HepG2 (cell line): ENCODE results near the gene ZNF431. TPM values are rescaled to one million over a fixed set of nuclear protein-coding genes. Genes with fewer than 3 reads are reported as not detected.

Experiments
- ATAC-seq: fragments of 200-7000 bp; cut with Tn5 transposase; 3 replicates; pipeline ENCODE4 v1.9.1; 2020; ENCODE audit warnings: mild to moderate bottlenecking, moderate library complexity
- BruUV-seq: library from RNA; stranded (reverse); fragments of 400-500 nt; replicated peaks from 2 replicates; lab custom pipeline; 2021; lab: Mats Ljungman, UMichigan
- CTCF ChIA-PET: fragments of 300-600 bp; formaldehyde crosslinking; extraction: SDS; loops from one replicate; lab custom pipeline; 2021; ENCODE audit warnings: low total read pairs, inconsistent platforms, low intra/inter-chr PET ratio; lab: Yijun Ruan, JAX
- POLR2A ChIA-PET: fragments of 350-600 bp; sonication (Branson Sonifier 250); formaldehyde crosslinking; loops from one replicate; lab custom pipeline; 2020; ENCODE audit warnings: antibody characterized with exemption, inconsistent platforms; lab: Yijun Ruan, JAX
- DNase-seq: peaks from one replicate; pipeline ENCODE4 v3.0.0-alpha.2; 2015; ENCODE audit warnings: low spot score
- FAIRE-seq: peaks from 3 replicates; lab custom pipeline; 2011; peaks lifted over from hg19 to GRCh38; lab: Jason Lieb, UNC
- H2AFZ ChIP-seq: one replicate; pipeline ENCODE4 v1.6.1; 2011; ENCODE audit warnings: low read length, inconsistent platforms
- H3K27ac ChIP-seq: fragments of 300-600 bp; 3 replicates; pipeline ENCODE4 v1.8.0; 2011; ENCODE audit warnings: mixed run types, mild to moderate bottlenecking, mixed read lengths, low read length, inconsistent platforms; ENCODE audit not compliant: insufficient read depth; ENCODE audit errors: extremely low read length
- H3K27me3 ChIP-seq, 2 experiments: fragments of 200-600 bp in 1 of 2; 2 replicates in 1 of 2; 3 replicates in 1 of 2; pipeline versions ENCODE4 v1.6.0 to v1.8.0; 2011; ENCODE audit warnings: low read length in 2 of 2, mild to moderate bottlenecking in 2 of 2, moderate library complexity in 2 of 2, inconsistent platforms in 1 of 2; ENCODE audit not compliant: insufficient read depth in 2 of 2, control insufficient read depth in 1 of 2
- H3K36me3 ChIP-seq, 2 experiments: fragments of 200-600 bp in 1 of 2; replicated peaks in 1 of 2; 2 replicates in 1 of 2; 3 replicates in 1 of 2; pipeline versions ENCODE4 v1.5.1 to v1.8.0; 2011; ENCODE audit warnings: low read length in 2 of 2, inconsistent platforms in 1 of 2; ENCODE audit not compliant: insufficient read depth in 2 of 2, control insufficient read depth in 1 of 2
- H3K4me1 ChIP-seq: 2 replicates; pipeline ENCODE4 v1.5.1; 2012; ENCODE audit warnings: low read length, inconsistent platforms; ENCODE audit not compliant: insufficient read depth
- H3K4me2 ChIP-seq: 2 replicates; pipeline ENCODE4 v1.6.0; 2011; ENCODE audit warnings: low read depth, low read length, inconsistent platforms
- H3K4me3 ChIP-seq, 3 experiments: fragments of 200-600 bp in 1 of 3; sonication (generic), shearing (Covaris generic) in 1 of 3; replicated peaks in 1 of 3; 2 replicates each; pipeline ENCODE4 v1.5.1; 2011 to 2016; ENCODE audit warnings: low read length in 3 of 3, inconsistent platforms in 2 of 3, low read depth in 2 of 3, mild to moderate bottlenecking in 2 of 3, control low read depth in 1 of 3, mixed read lengths in 1 of 3; ENCODE audit not compliant: insufficient read depth in 1 of 3
- H3K79me2 ChIP-seq: one replicate; pipeline ENCODE4 v1.6.1; 2011; ENCODE audit warnings: low read length, inconsistent platforms; ENCODE audit not compliant: insufficient read depth
- H3K9ac ChIP-seq: 2 replicates; pipeline ENCODE4 v1.6.0; 2011; ENCODE audit warnings: mild to moderate bottlenecking, low read depth, low read length, inconsistent platforms; ENCODE audit not compliant: insufficient read depth
- H3K9me3 ChIP-seq: 2 replicates; pipeline ENCODE4 v1.5.1; 2012; ENCODE audit warnings: mild to moderate bottlenecking, low read length
- H4K20me1 ChIP-seq: 2 replicates; pipeline ENCODE4 v1.6.0; 2011; ENCODE audit warnings: inconsistent platforms, mild to moderate bottlenecking, low read length, moderate library complexity; ENCODE audit not compliant: insufficient read depth
- CAMTA2 ChIP-seq: sonication (generic); formaldehyde crosslinking; IDR thresholded peaks from 2 replicates; pipeline ENCODE4 v1.4.0; 2020; ENCODE audit warnings: mild to moderate bottlenecking, missing genetic modification reagents, borderline replicate concordance
- CEBPG ChIP-seq: IDR thresholded peaks from 2 replicates; pipeline ENCODE4 v1.6.1; 2016
- GTF2F1 ChIP-seq: fragments of 150-350 bp; IDR thresholded peaks from 2 replicates; pipeline ENCODE4 v1.6.1; 2014; ENCODE audit warnings: low read length
- KDM4B ChIP-seq: sonication (generic); formaldehyde crosslinking; IDR thresholded peaks from 2 replicates; pipeline ENCODE4 v1.4.0; 2020; ENCODE audit warnings: missing genetic modification reagents
- KLF12 ChIP-seq: sonication (generic); formaldehyde crosslinking; IDR thresholded peaks from 2 replicates; pipeline ENCODE4 v1.4.0; 2020; ENCODE audit warnings: missing genetic modification reagents, borderline replicate concordance
- KLF13 ChIP-seq: sonication (generic); formaldehyde crosslinking; IDR thresholded peaks from 2 replicates; pipeline ENCODE4 v1.4.0; 2020; ENCODE audit warnings: mild to moderate bottlenecking, missing genetic modification reagents
- MIER3 ChIP-seq: IDR thresholded peaks from 2 replicates; pipeline ENCODE4 v1.6.1; 2016; ENCODE audit warnings: missing compliant biosample characterization, borderline replicate concordance
- NFE2 ChIP-seq: sonication (generic); formaldehyde crosslinking; IDR thresholded peaks from 2 replicates; pipeline ENCODE4 v1.4.0; 2020; ENCODE audit warnings: missing genetic modification reagents
- SP5 ChIP-seq: IDR thresholded peaks from 2 replicates; pipeline ENCODE4 v1.6.1; 2016; ENCODE audit warnings: low read depth, borderline replicate concordance
- ZBTB44 ChIP-seq: sonication (generic); formaldehyde crosslinking; IDR thresholded peaks from 2 replicates; pipeline ENCODE4 v1.4.0; 2020; ENCODE audit warnings: missing genetic modification reagents
- ZMYM3 ChIP-seq: sonication (generic); formaldehyde crosslinking; IDR thresholded peaks from 2 replicates; pipeline ENCODE4 v1.5.1; 2020; ENCODE audit warnings: mild to moderate bottlenecking, missing genetic modification reagents
- ZNF232 ChIP-seq: sonication (generic); formaldehyde crosslinking; IDR thresholded peaks from 2 replicates; pipeline ENCODE4 v1.4.0; 2020; ENCODE audit warnings: missing genetic modification reagents, borderline replicate concordance
- ZNF260 ChIP-seq: sonication (generic); formaldehyde crosslinking; IDR thresholded peaks from 2 replicates; pipeline ENCODE4 v1.4.0; 2020; ENCODE audit warnings: missing genetic modification reagents, low read depth, mild to moderate bottlenecking, borderline replicate concordance
- ZNF274 ChIP-seq: sonication (generic); formaldehyde crosslinking; IDR thresholded peaks from 2 replicates; pipeline ENCODE4 v1.5.1; 2020; ENCODE audit warnings: mild to moderate bottlenecking, missing genetic modification reagents
- ZNF337 ChIP-seq: sonication (generic); formaldehyde crosslinking; IDR thresholded peaks from 2 replicates; pipeline ENCODE4 v1.5.1; 2020; ENCODE audit warnings: missing genetic modification reagents, low read depth, mild to moderate bottlenecking, borderline replicate concordance
- ZNF567 ChIP-seq: sonication (generic); formaldehyde crosslinking; IDR thresholded peaks from 2 replicates; pipeline ENCODE4 v1.8.1; 2023; ENCODE audit warnings: mild to moderate bottlenecking, missing genetic modification reagents, borderline replicate concordance
- ZNF619 ChIP-seq: sonication (generic); formaldehyde crosslinking; IDR thresholded peaks from 2 replicates; pipeline ENCODE4 v1.4.0; 2020; ENCODE audit warnings: mild to moderate bottlenecking, missing genetic modification reagents
- ZNF672 ChIP-seq: sonication (generic); formaldehyde crosslinking; IDR thresholded peaks from 2 replicates; pipeline ENCODE4 v1.8.1; 2022; ENCODE audit warnings: missing genetic modification reagents
- ZNF674 ChIP-seq: sonication (generic); formaldehyde crosslinking; IDR thresholded peaks from 2 replicates; pipeline ENCODE4 v1.5.0; 2020; ENCODE audit warnings: low read depth, mild to moderate bottlenecking, missing genetic modification reagents
- ZNF747 ChIP-seq: sonication (generic); formaldehyde crosslinking; IDR thresholded peaks from 2 replicates; pipeline ENCODE4 v1.8.1; 2023; ENCODE audit warnings: missing genetic modification reagents, mild to moderate bottlenecking, borderline replicate concordance
- ZNF766 ChIP-seq: sonication (generic); formaldehyde crosslinking; IDR thresholded peaks from 2 replicates; pipeline ENCODE4 v1.5.0; 2020; ENCODE audit warnings: missing genetic modification reagents, borderline replicate concordance
- whole genome bisulfite sequencing: methylation state at CpG from one replicate; pipeline ENCODE4 v1.1.6; 2017; ENCODE audit warnings: low lambda C conversion rate; 5-methylcytosine and 5-hydroxymethylcytosine counted together
- in situ Hi-C: cut with HindIII; loops from 2 replicates; pipeline ENCODE4 v1.10.0; 2017; ENCODE audit warnings: low pct_unique_long_range_greater_than_20kb; ENCODE audit not compliant: extremely low pct_ligation_motif_present
- intact Hi-C: fragments of 100-400 bp; cut with micrococcal nuclease; formaldehyde crosslinking; loops from one replicate; pipeline ENCODE4 v1.10.0; 2022; ENCODE audit not compliant: unreplicated experiment
- polyA plus RNA-seq, 8 experiments: library from polyadenylated mRNA; depleted of rRNA in 3 of 8; stranded (reverse) in 7 of 8; unstranded in 1 of 8; fragments of >200 nt; fragmentation: Illumina TruSeq in 4 of 8; extraction: Trizol in 4 of 8; gene quantifications; 2 replicates each; pipeline versions ENCODE4 v1.2.1 to v1.2.3, GENCODE V29; 2011 to 2016; ENCODE audit warnings: low read depth in 4 of 8, missing spikeins in 1 of 8, mixed read lengths in 1 of 8; ENCODE audit not compliant: insufficient read depth in 1 of 8
- total RNA-seq, 5 experiments: library from RNA; depleted of rRNA; stranded (reverse); fragments of >200 nt; fragmentation: Illumina TruSeq; extraction: Trizol; gene quantifications; 2 replicates each; pipeline ENCODE4 v1.2.3, GENCODE V29; 2016; ENCODE audit warnings: low read depth in 1 of 5
- TF ChIP-seq, protein P1 (sequence below): sonication (generic); formaldehyde crosslinking; IDR thresholded peaks from 2 replicates; pipeline ENCODE4 v1.5.1; 2020; ENCODE audit warnings: missing genetic modification reagents, mild to moderate bottlenecking, borderline replicate concordance

Gene ZNF431
- total and polyA plus RNA-seq, 2 of the 13 experiments (the other 11 are each of a cell fraction or from before 2014, with no cell fraction given): 4.4 to 11.8 TPM

DNA sequence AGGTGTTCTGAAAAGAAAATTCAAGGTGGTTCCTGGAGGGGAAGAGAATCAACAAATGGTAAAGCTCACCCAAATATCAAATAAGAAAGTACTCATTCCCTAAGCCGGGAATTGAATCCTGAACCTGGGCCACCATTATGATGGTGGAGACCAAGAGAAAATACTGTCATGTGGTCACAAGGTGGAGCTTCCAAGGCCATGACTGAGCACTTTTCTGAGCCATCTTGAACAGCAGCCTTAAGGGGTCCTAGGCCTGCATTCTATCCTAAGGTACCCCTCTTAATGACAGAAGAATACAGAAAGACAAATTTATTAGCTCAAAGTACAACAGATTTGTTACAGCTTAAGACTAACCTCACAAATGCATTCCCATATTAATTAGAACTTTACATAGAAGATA lies 9.6 kb downstream of the ZNF431 start (continued):
- TF ChIP-seq ZBTB44 (CRISPR knock-in tag): no peak
- TF ChIP-seq SP5 (CRISPR knock-in tag): no peak
- TF ChIP-seq ZNF766 (CRISPR knock-in tag): no peak
- TF ChIP-seq, all 625 proteins: peak for 0

DNA sequence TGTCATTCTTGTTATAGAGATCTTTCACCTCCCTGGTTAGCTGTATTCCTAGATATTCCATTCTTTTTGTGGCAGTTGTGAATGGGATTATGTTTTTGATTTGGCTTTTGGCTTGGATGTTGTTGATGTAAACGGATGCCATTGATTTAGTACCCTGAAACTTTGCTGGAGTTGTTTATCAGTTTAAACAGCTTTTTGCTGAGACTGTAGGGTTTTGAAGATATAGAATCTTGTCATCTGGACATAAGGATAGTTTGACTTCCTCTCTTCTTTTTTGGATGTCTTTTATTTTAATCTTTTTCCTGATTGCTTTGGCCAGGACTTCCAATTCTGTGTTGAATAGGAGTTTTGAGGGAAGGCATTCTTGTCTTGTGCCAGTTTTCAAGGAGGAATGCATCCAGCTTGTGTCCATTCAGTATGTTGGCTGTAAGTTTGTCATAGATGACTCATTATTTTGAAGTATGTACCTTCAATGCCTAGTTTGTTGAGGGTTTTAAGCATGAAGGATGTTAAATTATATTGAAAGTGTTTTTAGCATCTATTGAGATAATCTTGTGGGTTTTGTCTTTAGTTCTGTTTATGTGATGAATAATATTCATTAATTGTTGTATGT lies 16.8 kb downstream of the ZNF431 start:
- H3K27ac ChIP-seq: no peak overlapping the region
- no peak for TF ChIP-seq ZNF672 (CRISPR knock-in tag)
- no peak for TF ChIP-seq ZNF337 (CRISPR knock-in tag)
- no peak for TF ChIP-seq KLF13 (CRISPR knock-in tag)
- no peak for TF ChIP-seq ZNF567 (CRISPR knock-in tag)
- TF ChIP-seq ZNF260: no peak
- no peak for TF ChIP-seq CEBPG
- no peak for TF ChIP-seq ZMYM3 (CRISPR knock-in tag)
- TF ChIP-seq KLF12 (CRISPR knock-in tag): no peak
- TF ChIP-seq KDM4B (CRISPR knock-in tag): no peak
- no peak for TF ChIP-seq GTF2F1
- no peak for TF ChIP-seq NFE2 (CRISPR knock-in tag)
- TF ChIP-seq MIER3 (CRISPR knock-in tag): no peak
- TF ChIP-seq ZNF232 (CRISPR knock-in tag): no peak
- TF ChIP-seq ZNF674 (CRISPR knock-in tag): no peak
- no peak for TF ChIP-seq CAMTA2 (CRISPR knock-in tag)
- TF ChIP-seq ZNF619 (CRISPR knock-in tag): no peak
- TF ChIP-seq, protein P1, sequence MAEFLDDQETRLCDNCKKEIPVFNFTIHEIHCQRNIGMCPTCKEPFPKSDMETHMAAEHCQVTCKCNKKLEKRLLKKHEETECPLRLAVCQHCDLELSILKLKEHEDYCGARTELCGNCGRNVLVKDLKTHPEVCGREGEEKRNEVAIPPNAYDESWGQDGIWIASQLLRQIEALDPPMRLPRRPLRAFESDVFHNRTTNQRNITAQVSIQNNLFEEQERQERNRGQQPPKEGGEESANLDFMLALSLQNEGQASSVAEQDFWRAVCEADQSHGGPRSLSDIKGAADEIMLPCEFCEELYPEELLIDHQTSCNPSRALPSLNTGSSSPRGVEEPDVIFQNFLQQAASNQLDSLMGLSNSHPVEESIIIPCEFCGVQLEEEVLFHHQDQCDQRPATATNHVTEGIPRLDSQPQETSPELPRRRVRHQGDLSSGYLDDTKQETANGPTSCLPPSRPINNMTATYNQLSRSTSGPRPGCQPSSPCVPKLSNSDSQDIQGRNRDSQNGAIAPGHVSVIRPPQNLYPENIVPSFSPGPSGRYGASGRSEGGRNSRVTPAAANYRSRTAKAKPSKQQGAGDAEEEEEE (CRISPR knock-in tag): no peak
- TF ChIP-seq ZNF747: no peak
- no peak for TF ChIP-seq ZNF274
- H4K20me1 ChIP-seq: no peaks in the 10 kb centered on the region
- intact Hi-C loops (no loop called here), in situ Hi-C loops (no loop called here)
- ChIA-PET POLR2A (no interaction called here), CTCF (no interaction called here)
- no peak for DNase-seq
- BruUV-seq: no TSS peak
- H2AFZ ChIP-seq: no peak overlapping the region
- H3K4me3 ChIP-seq: no peak overlapping the region
- H3K79me2 ChIP-seq: peaks cover 59% of the 10 kb centered on the region
- H3K27me3 ChIP-seq: no peaks in the 10 kb centered on the region
- peaks cover 2 to 8% of the 10 kb centered on the region in 2 experiments; a peak in 3 of 5 replicates for H3K36me3 ChIP-seq
- FAIRE-seq: no peak
- H3K9ac ChIP-seq: no peak overlapping the region
- 93% methylated on average over 1 of the region's 1 CpG for WGBS
- H3K4me2 ChIP-seq: no peak overlapping the region
- H3K9me3 ChIP-seq: no peaks in the 10 kb centered on the region
- peaks cover 6% of the 10 kb centered on the region; the same call in 1 of the 2 replicates for H3K4me1 ChIP-seq
- no peak for ATAC-seq
